ENCODE measurements around the gene CATSPERZ.

- no peak for TF ChIP-seq CTCF (IDR thresholded peaks at IDR 0.05)
- no peak for TF ChIP-seq POLR2A (IDR thresholded peaks at IDR 0.05)
Observed at GRCh38 chr11:64251753-64252002, 48.5 kb upstream of the CATSPERZ start.

All from ovary (tissue), 3 donors.